Stimulated activated CD4-positive, alpha-beta T cell treated with anti-CD3 and anti-CD28 coated beads, Interleukin-15, amount 100 ng/mL, for 48 hours (primary cell): ENCODE measurements around the gene TOMM20.
"Not testable (repeated sequence)": the region's sequence is repeated elsewhere in the genome, so short reads cannot be mapped to it uniquely, and the experiment has no call there.

Source experiments
- DNase-seq, 2 donors: peaks; one replicate each; pipeline ENCODE4 v3.0.0-alpha.2; 2020; ENCODE audit warnings: low read depth in 2 of 2

TOMM20 gene

DNA sequence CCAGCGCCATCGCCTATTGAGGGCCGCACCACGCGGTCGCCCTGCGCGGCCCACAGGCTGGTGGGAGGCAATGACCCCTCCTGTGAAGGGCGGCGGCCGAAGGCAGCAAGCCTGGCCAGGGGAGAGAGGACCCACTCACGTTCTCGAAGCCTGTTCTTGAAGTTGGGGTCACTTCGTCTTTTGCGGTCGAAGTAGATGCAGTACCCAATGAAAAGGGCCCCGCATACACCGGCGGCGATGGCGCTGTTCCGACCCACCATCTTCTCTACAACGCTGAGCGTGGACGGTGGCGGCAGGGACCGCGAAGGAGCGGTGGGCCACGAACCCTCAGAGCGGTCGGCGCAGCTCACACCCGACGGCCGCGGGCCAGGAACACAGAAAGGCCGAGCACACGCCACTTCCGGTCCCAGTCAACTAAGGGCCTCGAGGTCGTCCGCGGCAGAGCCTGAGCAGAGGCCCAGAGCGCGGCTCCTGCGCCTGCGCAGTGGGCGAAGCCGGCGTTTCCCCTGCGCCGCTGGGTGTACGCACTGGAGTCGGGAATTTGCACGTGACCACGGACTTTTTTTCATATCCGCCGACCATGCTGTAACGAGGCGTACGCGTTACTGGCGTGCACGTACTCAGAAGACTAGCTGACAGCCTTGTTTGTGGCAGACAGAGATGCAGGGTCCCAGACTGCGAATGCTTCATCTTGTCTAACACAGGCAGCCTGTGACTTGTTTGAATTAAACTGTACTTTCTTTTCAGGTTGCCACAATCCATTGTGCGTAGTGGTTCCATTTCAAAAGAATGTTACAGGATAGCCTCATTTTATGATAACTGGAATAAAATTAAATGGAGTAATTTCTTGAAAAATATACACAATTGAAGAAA, at the start of gene TOMM20:
Gene TOMM20 (minus strand): TSS at position 382 of the 873 bp plus-strand sequence. CDS start 122 bp downstream, at position 260.
- peak; percentile 91 to 92 for DNase-seq

DNA sequence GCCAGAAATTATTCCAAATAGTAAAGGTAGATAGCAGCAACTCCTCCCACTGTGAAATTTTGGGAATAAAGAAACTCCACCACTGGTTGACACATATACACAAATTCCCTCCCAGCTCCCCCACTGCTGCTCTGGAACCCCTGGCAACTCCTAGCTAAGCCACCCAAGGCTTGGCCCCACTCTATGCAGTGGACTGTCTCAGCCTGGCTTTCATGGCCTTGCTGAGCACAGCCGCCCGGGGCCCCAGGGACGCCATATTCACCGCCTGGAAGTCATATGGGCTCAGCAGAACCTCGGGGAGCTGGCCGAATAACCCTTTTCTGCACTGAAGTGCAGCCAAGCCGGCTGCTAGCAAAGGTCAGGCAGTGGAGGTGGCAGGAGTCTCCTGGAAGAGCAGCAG, 47.8 kb upstream of the TOMM20 start:
- DNase-seq: no peak

DNA sequence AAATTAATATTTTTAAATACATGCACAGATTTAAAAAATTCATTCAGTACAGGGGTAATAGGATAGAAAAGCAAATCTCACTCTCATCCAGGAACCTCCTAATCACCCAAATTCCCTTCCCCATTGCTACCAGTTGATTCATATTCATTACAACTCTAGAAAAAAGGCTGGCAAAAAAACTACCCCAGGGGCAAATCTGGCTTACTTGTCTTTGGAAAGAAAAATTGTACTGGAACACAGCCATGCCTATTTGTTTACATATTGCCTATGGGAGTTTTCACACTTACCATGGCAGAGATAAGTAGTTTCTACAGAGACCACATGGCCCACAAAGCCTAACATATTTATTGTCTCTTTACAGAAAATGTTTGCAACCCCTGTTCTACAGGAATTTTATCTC, 41.3 kb upstream of the TOMM20 start:
- no peak for DNase-seq

DNA sequence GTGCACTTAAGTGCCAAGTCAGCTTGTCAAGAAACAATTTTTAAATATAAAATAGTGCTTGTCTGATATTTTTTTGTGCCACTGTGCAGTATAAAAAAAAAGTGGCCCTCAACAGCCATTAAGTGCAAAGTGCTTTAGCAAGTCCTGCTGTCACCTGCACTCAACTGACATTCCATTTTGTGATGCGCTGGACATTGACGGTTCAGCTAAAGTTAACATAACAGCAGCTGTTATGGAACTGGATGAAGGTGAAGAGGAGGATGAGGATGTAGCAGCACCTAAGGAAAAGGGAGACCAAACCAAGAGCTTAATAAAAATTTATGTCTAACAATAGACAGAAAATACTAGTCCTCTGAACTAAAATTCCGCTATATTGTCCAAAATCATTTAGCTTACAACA, 39.7 kb upstream of the TOMM20 start:
- DNase-seq: no peak

DNA sequence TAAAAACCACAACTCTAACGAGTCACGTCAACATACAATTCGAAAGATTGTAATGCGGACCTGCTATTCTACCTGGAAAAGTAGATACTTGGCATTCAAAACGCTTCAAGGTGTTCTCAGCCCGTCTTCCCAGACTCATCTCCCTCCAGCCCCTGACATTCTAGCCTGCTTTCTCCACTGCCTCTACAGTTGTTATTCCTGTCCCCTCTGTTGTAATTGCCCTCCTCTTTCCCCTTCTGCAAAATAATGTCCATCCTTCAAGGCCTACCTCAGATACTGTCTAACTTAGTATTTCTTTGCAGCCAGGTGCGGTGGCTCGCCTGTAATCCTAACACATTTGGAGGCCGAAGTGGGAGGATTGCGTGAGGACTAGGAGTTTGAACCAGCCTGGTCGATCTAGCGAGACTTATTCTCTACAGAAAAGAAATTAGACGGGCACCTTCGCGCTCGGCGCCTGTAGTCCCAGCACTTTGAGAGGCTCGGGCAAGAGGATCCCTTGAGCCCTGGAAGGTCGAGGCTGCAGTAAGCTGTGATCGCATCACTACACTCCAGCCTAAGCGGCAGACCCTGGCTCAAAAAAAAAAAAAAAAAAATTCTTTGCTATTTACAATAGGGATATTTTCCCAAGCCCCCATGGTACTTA, 33.2 kb upstream of the TOMM20 start:
- no peak for DNase-seq

DNA sequence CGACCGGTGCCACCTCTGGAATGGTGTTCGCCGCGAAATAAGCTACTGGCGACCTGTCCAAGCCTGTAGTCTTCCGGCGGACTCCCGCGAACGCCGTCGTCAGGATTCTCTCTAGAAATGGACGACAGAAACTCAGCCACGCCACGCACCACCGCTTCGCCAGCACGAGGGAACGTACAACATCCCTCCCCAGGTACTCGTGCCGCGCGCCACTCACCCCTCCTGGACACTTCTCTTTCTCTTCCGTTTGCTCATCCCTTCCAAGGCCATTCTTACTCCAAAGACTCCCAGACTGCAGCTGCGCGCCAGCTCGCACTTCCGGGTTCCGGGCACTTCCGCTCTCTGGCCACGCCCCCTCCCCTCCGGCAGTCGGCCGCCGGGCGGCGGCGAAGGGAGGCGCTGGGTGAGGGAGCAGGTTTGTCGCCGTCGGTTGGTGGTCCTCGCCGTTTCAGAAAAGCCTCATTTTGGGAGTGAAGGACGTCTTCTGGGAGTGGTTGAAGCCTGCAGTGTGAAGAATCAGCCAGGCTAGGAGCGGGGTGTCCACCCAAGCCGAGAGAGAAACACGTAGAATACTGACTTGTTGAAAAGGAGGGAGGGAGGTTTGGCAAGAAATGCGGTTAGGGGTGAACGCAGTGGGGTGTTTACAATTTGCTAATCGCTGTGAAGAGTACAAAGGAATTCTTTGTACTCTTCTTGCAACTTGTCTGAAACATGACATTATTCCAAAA, 32.5 kb upstream of the TOMM20 start, which contains the start of gene RBM34:
Gene RBM34 (minus strand): TSS at position 294 of the 728 bp plus-strand sequence. CDS start 24 bp downstream, at position 270.
- peak; percentile 80 to 91 for DNase-seq

DNA sequence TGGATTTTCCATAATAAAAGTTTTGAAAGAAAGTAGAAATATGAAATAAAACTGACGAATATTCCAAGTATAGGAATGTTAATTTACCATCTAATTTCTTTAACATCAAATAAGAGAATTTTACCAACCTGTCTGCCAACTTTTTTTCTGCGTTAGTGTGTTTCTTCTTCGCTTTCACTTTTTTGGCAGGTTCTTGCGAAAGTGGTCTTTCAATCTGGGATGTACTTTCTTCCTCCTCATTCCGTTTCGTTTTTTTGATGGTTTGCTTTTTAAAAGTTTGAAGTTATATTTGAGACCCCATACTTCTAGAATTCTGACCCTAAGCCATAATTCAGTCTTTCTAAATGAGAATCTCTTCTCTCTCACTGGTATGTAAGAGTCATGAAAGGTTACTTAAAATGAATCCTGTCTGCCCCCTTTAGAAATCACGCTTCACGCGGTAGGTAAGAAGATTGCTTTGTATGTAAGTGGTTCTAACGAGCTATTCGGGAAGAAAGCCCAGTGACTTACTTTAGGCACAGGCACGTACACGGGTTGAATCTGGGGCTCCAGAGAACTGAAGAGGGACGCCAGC, 31.8 kb upstream of the TOMM20 start:
- DNase-seq: no peak

DNA sequence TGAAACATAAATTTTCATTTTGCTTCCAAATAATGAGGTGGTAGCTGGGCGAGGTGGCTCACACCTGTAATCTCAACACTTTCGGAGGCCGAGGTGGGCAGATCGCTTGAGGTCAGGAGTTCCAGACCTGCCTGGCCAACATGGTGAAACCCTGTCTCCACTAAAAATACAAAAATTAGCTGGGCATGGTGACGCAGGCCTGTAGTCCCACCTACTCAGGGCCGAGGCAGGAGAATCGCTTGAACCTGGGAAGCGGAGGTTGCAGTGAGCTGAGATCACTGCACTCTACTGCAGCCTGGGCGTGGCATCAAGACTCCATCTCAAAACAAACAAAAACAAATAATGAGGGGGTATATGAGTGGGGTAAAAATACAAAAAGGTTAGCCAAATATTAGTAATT, 31.3 kb upstream of the TOMM20 start:
- not testable (repeated sequence) for DNase-seq

DNA sequence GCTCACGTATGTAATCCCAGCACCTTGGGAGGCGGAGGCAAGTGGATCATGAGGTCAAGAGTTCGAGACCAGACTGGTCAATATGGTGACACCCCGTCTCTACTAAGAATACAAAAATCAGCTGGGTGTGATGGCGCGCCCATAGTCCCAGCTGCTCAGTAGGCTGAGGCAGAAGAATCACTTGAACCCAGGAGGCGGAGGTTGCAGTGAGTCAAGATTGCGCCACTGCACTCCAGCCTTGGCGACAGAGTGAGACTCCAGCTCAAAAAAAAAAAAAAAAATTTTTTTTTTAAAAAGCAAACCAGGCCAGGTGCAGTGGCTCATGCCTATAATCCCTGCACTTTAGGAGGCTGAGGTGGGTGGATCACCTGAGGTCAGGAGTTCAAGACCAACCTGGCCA, 30.6 kb upstream of the TOMM20 start:
- DNase-seq: not testable (repeated sequence)

DNA sequence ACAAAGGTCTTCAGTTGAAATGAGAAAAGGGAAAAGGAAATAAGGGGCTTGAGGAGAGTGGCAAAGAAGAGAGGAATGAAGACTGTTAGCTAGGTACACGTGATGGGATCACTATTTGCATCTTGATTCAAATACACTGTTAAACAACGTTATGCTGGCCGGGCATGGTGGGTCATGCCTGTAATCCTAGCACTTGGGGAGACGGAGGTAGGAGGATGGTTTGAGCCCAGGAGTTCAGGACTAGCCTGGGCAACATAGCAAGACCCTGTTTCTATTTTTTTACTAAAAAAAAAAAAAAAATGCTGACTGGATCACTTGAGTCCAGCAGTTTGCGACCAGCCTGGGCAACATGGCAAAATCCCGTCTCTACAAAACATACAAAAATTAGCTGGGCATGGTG, 30.0 kb upstream of the TOMM20 start:
- no peak for DNase-seq

DNA sequence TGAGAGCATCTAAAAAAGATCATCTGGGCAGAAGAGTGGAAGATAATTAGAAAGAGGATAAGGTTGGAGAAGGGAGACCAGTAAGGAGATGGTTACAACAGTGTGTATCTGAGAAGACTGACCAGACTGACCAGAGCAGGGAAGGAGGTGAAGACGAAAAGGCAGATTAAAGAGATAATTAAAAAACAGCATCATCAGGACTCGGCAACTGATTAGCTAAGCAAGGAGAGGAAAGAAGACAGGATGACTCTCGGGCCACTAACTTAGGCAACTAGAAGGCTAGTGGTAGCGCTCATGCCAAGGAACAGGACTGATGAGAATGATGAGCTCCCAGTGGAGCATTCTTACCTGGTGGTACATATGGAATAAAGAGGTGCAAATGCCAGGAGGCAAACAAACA, 28.5 kb upstream of the TOMM20 start:
- DNase-seq: no peak

DNA sequence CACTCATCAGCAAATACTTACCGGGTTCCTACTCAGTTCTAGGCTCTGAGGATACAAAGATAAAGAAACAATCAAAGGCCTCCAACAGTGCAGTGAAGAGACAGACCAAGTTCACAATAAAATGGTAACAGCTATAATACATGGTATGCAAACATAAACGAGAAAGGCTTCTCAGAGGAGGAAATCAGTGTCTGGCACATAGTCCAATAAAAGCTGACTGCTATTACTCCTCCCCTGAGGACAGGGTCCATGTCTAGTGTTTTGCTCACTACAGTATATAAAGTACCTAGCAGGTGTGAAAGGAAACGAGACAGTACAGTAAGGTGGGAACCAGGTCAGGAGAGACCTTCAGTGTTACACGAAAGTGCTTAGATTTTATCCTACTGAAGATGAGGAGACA, 28.1 kb upstream of the TOMM20 start:
- DNase-seq: no peak

DNA sequence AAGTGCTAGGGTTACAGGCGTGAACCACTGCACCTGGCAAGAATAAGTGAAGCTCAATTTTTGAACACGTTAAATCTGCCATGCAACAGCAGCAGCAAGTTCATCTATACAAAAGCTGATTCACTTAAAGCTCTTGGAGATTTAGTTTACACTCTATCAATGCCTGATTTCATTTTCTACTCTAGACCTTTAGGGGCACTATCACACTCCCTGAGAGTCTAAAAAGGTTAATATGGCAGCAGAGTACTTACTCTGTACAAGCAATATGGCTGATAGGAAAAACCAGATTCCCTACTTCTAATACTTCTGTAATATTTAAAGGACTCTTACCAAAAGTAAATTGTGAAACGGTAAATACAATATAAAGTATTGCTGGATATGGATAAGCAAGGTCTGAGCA, 27.6 kb upstream of the TOMM20 start:
- DNase-seq: no peak

DNA sequence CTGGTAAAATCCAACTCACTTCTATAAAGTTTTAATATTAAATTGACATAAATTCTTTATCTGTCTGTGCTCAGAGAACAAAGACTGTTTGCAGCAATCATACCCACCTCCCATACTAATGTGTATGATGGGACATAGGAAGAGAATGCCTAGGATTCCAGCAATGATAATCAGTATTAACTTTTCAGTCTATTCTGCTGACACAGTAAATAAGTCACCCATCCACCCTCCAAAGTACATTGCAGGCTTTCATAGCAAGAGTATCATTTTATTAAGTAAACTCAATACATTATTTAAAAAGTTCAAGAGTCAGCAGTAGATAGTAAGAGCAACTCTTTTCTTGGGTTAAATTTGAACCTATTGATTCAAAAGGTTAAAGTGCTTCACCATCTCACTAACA, 23.6 kb upstream of the TOMM20 start:
- DNase-seq: no peak

DNA sequence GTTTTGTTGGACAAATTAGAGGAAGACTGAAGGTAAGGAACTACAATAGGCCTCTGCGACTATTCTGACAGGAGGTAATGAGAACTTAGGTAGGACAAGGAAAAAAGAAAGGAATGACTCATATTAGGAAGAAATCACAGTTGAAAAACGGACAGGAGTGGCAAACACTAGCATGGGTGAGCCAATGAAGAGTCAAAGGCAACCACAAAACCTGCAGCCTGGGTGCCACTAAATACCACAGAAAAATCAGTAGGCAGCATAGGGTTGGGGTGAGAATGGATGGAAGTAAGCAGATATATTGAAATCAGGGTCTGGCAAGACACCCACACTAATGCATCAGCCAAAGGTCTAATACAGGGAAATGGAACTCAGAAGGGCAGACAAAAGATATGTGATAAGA, 22.4 kb upstream of the TOMM20 start:
- no peak for DNase-seq

DNA sequence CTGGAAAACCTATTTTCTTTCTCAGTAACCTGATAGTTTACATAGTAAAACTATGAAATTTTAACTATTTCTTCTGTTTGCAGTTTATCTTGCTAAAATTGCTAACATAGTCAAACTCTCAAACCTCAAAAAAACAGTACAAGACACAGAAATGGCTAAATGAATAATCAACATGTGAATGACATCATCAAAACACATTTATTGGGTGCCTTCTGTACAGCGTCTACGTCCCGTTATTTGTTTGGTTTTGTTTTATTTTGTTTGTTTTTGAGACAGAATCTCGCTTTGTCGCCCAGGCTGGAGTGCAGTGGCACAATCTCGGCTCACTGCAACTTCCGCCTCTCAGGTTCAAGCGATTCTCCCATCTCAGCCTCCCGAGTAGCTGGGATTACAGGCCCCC, 21.2 kb upstream of the TOMM20 start:
- DNase-seq: no peak

DNA sequence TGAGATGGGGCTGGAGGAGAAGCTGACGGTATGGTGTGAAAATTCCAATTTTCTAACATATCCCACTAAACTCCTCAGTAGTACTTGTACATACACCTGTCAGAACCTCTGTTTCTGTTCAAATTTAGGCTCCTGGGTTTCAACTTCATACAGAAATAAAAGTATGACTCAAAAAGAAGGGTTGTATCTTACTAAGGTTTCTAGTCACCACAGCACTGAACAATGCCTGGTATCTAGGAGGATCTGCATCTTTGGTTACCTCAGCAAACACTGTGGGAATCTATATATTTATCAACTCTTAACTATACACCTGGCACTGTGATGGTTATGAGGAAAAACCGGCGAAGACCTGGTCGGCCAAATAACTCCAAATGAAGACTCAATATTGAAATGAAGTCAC, 18.6 kb upstream of the TOMM20 start:
- no peak for DNase-seq

DNA sequence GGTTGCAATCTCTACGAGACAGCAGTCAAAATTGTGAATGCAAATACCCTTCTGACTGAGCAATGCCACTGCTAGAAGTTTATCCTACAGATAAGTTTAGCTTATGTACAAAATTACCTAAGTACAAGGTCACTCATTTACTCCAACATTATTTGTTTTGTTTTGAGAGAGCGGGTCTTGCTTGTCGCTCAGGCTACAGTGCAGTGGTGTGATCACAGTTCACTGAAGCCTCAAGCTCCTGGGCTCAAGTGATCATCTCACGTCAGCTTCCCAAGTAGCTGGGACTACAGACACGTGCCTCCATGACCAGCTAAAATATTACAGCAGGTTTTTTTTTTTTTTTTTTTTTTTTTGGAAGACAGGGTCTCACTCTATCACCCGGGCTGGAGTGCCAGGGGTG, 17.0 kb upstream of the TOMM20 start:
- no peak for DNase-seq

DNA sequence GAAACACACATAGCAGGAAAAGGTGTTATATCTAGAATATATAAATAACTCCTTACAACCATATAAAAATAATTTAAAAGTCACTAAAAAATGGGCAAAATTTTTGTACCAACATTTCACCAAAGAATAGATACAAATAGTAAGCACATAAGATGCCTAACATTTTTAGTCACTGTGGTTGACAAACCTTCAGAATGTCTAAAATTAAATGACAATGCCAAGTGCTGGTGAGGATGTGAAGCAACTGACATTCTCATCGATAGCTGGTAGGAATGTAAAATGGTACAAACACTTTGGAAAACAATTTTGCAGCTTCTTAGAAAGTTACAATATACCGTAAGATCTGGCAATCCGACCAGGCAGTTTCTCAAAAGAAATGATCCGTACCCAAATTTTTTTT, 14.4 kb upstream of the TOMM20 start:
- DNase-seq: no peak

DNA sequence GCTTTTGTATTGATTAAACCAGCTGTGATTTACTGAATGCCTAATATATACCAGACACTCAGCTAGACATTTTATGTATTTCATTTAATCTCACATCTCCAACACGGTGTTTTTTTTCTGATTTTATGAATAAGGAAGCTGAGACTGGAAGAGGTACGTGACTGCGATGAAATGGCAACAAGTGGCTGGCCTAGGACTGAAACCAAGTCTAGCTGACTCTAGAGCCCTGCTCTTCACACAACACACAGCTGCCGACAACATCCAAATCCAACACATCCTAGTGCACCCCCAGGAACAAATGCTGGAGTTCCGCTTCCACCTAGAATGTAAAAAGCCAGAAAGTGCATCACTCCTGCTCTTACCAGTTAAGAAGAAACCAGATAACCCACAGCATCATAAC, 10.7 kb upstream of the TOMM20 start:
- no peak for DNase-seq

DNA sequence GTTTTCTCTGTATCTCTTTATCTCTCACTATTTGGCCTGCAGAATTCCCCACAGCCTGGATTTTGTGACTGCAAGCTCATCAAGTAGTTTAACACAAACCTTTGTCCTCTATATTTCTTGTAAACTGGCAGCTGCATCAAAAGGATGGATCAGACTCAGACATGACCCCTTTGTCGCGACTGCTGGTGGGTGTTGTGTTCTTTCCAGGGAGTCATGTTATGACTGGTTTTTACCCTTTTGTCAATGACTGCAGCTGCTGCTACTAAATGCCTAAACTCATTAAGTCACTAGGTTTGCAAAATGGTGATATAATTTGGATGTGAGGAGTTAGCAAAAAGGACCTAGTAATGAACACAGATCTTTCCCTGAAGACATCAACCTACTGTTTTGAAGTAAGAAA, 10.2 kb upstream of the TOMM20 start:
- peak in 1 of 2 donors; percentile 30 for DNase-seq

DNA sequence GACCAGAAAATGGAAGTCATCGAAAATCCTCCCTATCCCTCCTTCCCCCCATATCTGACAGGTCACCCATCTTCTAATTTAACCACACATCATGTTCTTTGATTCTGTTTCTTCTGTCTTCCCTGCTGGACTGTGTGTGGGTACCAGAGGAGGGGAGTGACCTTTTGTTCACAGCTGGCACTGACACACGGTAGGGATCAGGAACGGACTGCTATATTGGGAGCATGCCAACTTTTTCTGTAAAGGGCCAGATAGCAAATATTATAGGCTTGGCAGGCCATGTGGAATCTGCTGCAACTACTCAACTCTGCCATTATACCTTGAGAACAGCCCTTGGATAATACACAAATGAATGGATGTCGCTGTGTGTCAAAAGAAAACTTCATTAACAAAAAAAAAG, 7.5 kb upstream of the TOMM20 start:
- no peak for DNase-seq
